ENCODE results near the gene CFAP157. TPM values are rescaled to one million over a fixed set of nuclear protein-coding genes. Genes with fewer than 3 reads are reported as not detected.

The CFAP157 gene
- total and polyA plus RNA-seq, 2 donors (not counting 3 experiments of a cell fraction or from before 2014, with no cell fraction given): 0.03 TPM; not detected in 1

- H3K27ac ChIP-seq (ENCODE audit: insufficient read depth, low read depth, low read length): no peak overlapping the region
- BruUV-seq (replicated peaks): no TSS peak
- intact Hi-C loops (cut with micrococcal nuclease) (no loop called here), dilution Hi-C loops (cut with MboI; ENCODE audit: extremely low pct_ligation_motif_present, low sequenced_read_pairs) (no loop called here)
- H3K9me1 ChIP-seq (replicated peaks; ENCODE audit: control insufficient read depth, extremely low read depth, insufficient read depth, low read length): no peaks in the 10 kb centered on the region
- no peaks in the 10 kb centered on the region for H3K36me3 ChIP-seq (ENCODE audit: control insufficient read depth in 2 of 2, extremely low read depth in 1 of 2, insufficient read depth in 2 of 2, low read length in 2 of 2)
- DNase-seq (ENCODE audit: low read depth, low spot score) (no peak), FAIRE-seq (no peak)
- peaks cover 5% of the 10 kb centered on the region for H3K4me1 ChIP-seq (ENCODE audit: control insufficient read depth, extremely low read depth, insufficient read depth, low read length)
- H3K9me3 ChIP-seq (replicated peaks; ENCODE audit: control insufficient read depth, insufficient read depth, low read length): no peaks in the 10 kb centered on the region
- H2AFZ ChIP-seq (ENCODE audit: low read depth, low read length): no peak overlapping the region
- POLR2A ChIA-PET: interaction anchor here (0.5 kb wide), 1 partner anchor 184 kb away, joined by 4 read pairs; no protein-coding TSS in a partner anchor
- H3K4me2 ChIP-seq (ENCODE audit: insufficient read depth, low read length): no peak overlapping the region
- CTCF ChIA-PET: interaction anchor here (3.3 kb wide), 1 partner anchor 23 kb away, joined by 9 read pairs; the partner anchor contains the start of gene TOR2A
- H3K79me2 ChIP-seq (ENCODE audit: control insufficient read depth, insufficient read depth, low read length): peaks cover 5% of the 10 kb centered on the region
- H3K27me3 ChIP-seq (ENCODE audit: control insufficient read depth in 2 of 2, insufficient read depth in 2 of 2, low read length in 2 of 2): no peaks in the 10 kb centered on the region
- TF ChIP-seq GATA2 (IDR thresholded peaks at IDR 0.05; ENCODE audit: insufficient read depth, insufficient read length, low read depth, low read length) (no peak), FOS (IDR thresholded peaks at IDR 0.05; ENCODE audit: borderline replicate concordance, insufficient read depth, low read length) (no peak), MAX (IDR thresholded peaks at IDR 0.05; ENCODE audit: insufficient read depth, insufficient read length) (no peak), POLR2A (IDR thresholded peaks at IDR 0.05; ENCODE audit: low read depth, low read length) (no peak), CTCF (IDR thresholded peaks at IDR 0.05; ENCODE audit: extremely low read depth in 1 of 2, insufficient read depth in 1 of 2, low read depth in 1 of 2, low read length in 2 of 2) (no peak), JUN (IDR thresholded peaks at IDR 0.05; ENCODE audit: borderline replicate concordance, insufficient read depth, insufficient read length, low read depth) (no peak)
- no peak overlapping the region for H3K9ac ChIP-seq (replicated peaks; ENCODE audit: extremely low read depth, insufficient read depth, low read length)
- no peak overlapping the region for H3K4me3 ChIP-seq (replicated peaks in 1 of 3; ENCODE audit: insufficient read depth in 1 of 3, low read depth in 1 of 3, low read length in 3 of 3)
- no peaks in the 10 kb centered on the region for H4K20me1 ChIP-seq (replicated peaks; ENCODE audit: control insufficient read depth, extremely low read depth, insufficient read depth, low read length)
Observed at GRCh38 chr9:127711831-127712274, 5.1 kb downstream of the CFAP157 start.

Measured in endothelial cell of umbilical vein (primary cell).